K562 (cell line): ENCODE data around the gene ACOT13. TPM values are rescaled to one million over a fixed set of nuclear protein-coding genes. Genes with fewer than 3 reads are reported as not detected.
A peak's percentile ranks its signal among the peaks of the same experiment; 100 is the strongest.

Experiments used
- ATAC-seq: fragments of 200-7000 bp; cut with Tn5 transposase; 3 replicates; pipeline ENCODE4 v1.9.1; 2020; ENCODE audit warnings: moderate library complexity
- BruUV-seq: library from RNA; stranded (reverse); fragments of 400-500 nt; replicated peaks from 2 replicates; lab custom pipeline; 2021; lab: Mats Ljungman, UMichigan
- CTCF ChIA-PET: fragments of 300-600 bp; formaldehyde crosslinking; extraction: SDS; loops from one replicate; lab custom pipeline; 2021; ENCODE audit warnings: low intra/inter-chr PET ratio; lab: Yijun Ruan, JAX
- POLR2A ChIA-PET: fragments of 300-600, 350-650 bp; sonication (Branson Sonifier 250); formaldehyde crosslinking; extraction: SDS; loops from one replicate; lab custom pipeline; 2021; ENCODE audit warnings: antibody characterized with exemption, inconsistent platforms; lab: Yijun Ruan, JAX
- DNase-seq, 4 experiments: peaks; one replicate each; pipeline versions ENCODE4 v3.0.0 to v3.0.0-alpha.2; 2011 to 2018; ENCODE audit warnings: low spot score in 3 of 4, mixed read lengths in 3 of 4; ENCODE audit errors: extremely low read depth in 1 of 4
- FAIRE-seq: peaks from 2 replicates; lab custom pipeline; 2011; peaks lifted over from hg19 to GRCh38; lab: Jason Lieb, UNC
- H2AFZ ChIP-seq: 2 replicates; pipeline ENCODE4 v1.6.0; 2011; ENCODE audit warnings: low read depth, low read length, control low read depth, inconsistent platforms
- H3K27ac ChIP-seq: fragments of 200-600 bp; 3 replicates; pipeline ENCODE4 v1.8.0; 2011; ENCODE audit warnings: low read depth, mild to moderate bottlenecking, control low read depth, inconsistent platforms, low read length, moderate library complexity, mixed read lengths; ENCODE audit errors: extremely low read depth
- H3K27me3 ChIP-seq, 2 experiments: fragments of 300-600 bp in 1 of 2; 2 replicates in 1 of 2; 3 replicates in 1 of 2; pipeline versions ENCODE4 v1.6.0 to v1.8.0; 2011; ENCODE audit warnings: inconsistent platforms in 2 of 2, low read length in 2 of 2, mild to moderate bottlenecking in 1 of 2, mixed read lengths in 1 of 2, moderate library complexity in 1 of 2; ENCODE audit not compliant: control insufficient read depth in 2 of 2, insufficient read depth in 2 of 2
- H3K36me3 ChIP-seq: fragments of 300-600 bp; 3 replicates; pipeline ENCODE4 v1.8.0; 2011; ENCODE audit warnings: mild to moderate bottlenecking, low read length, inconsistent platforms; ENCODE audit not compliant: control insufficient read depth, insufficient read depth
- H3K4me1 ChIP-seq, 2 experiments: fragments of 200-600 bp in 1 of 2; replicated peaks in 1 of 2; 2 replicates in 1 of 2; 3 replicates in 1 of 2; pipeline versions ENCODE4 v1.5.1 to v1.8.0; 2011; ENCODE audit warnings: inconsistent platforms in 2 of 2, low read length in 2 of 2, mild to moderate bottlenecking in 1 of 2, mixed read lengths in 1 of 2, moderate library complexity in 1 of 2; ENCODE audit not compliant: control insufficient read depth in 2 of 2, insufficient read depth in 2 of 2
- H3K4me2 ChIP-seq: 2 replicates; pipeline ENCODE4 v1.6.1; 2011; ENCODE audit warnings: low read length, control low read depth, inconsistent platforms, mixed read lengths; ENCODE audit not compliant: insufficient read depth
- H3K4me3 ChIP-seq: fragments of 200-600 bp; sonication (generic), shearing (Covaris generic); 2 replicates; pipeline ENCODE4 v1.5.1; 2016; ENCODE audit warnings: control low read depth, inconsistent platforms
- H3K79me2 ChIP-seq: fragments of 200-600 bp; 3 replicates; pipeline ENCODE4 v1.8.0; 2011; ENCODE audit warnings: low read length, inconsistent platforms; ENCODE audit not compliant: control insufficient read depth, insufficient read depth
- H3K9ac ChIP-seq, 2 experiments: 2 replicates each; pipeline versions ENCODE4 v1.6.0 to v1.6.1; 2011; ENCODE audit warnings: low read depth in 2 of 2, low read length in 2 of 2, control low read depth in 1 of 2, inconsistent platforms in 1 of 2, mild to moderate bottlenecking in 1 of 2, mixed read lengths in 1 of 2; ENCODE audit not compliant: insufficient read depth in 1 of 2
- H3K9me1 ChIP-seq: one replicate; pipeline ENCODE4 v1.6.0; 2011; ENCODE audit warnings: inconsistent platforms, mild to moderate bottlenecking, low read length, moderate library complexity; ENCODE audit not compliant: control insufficient read depth, insufficient read depth
- H3K9me3 ChIP-seq: replicated peaks from 2 replicates; pipeline ENCODE4 v1.5.1; 2011; ENCODE audit warnings: low read depth, low read length, inconsistent platforms; ENCODE audit not compliant: control insufficient read depth, insufficient read depth
- H4K20me1 ChIP-seq: replicated peaks from 2 replicates; pipeline ENCODE4 v1.6.1; 2011; ENCODE audit warnings: low read length, inconsistent platforms, mixed read lengths; ENCODE audit not compliant: control insufficient read depth, insufficient read depth
- BHLHE40 ChIP-seq: IDR thresholded peaks from 2 replicates; pipeline ENCODE4 v1.6.1; 2011; ENCODE audit warnings: low read length, improper control_type of control experiment
- CCNT2 ChIP-seq: IDR thresholded peaks from 2 replicates; pipeline ENCODE4 v1.6.1; 2011; ENCODE audit warnings: borderline replicate concordance, low read depth, mild to moderate bottlenecking, moderate library complexity, mixed read lengths, low read length; ENCODE audit not compliant: insufficient read length; ENCODE audit errors: extremely low read depth
- CHD4 ChIP-seq: fragments of 200-600 bp; sonication (generic); IDR thresholded peaks from 3 replicates; pipeline ENCODE4 v1.6.1; 2012; ENCODE audit warnings: low read depth, mild to moderate bottlenecking, mixed read lengths, low read length, inconsistent platforms; ENCODE audit not compliant: insufficient read depth, insufficient replicate concordance, poor library complexity, severe bottlenecking
- HDAC6 ChIP-seq: IDR thresholded peaks from 2 replicates; pipeline ENCODE4 v1.6.1; 2012; ENCODE audit warnings: low read depth, mild to moderate bottlenecking, control low read depth, inconsistent platforms, low read length, moderate library complexity
- KAT7 ChIP-seq: sonication (generic); formaldehyde crosslinking; IDR thresholded peaks from 2 replicates; pipeline ENCODE4 v1.8.0; 2022; ENCODE audit warnings: missing genetic modification reagents, mild to moderate bottlenecking, borderline replicate concordance
- MAX ChIP-seq: sonication (generic); formaldehyde crosslinking; IDR thresholded peaks from 2 replicates; pipeline ENCODE4 v1.9.0; 2022; ENCODE audit warnings: mild to moderate bottlenecking, missing genetic modification reagents
- STAG1 ChIP-seq: sonication (generic); formaldehyde crosslinking; IDR thresholded peaks from 2 replicates; pipeline ENCODE4 v1.5.0; 2020; ENCODE audit warnings: missing genetic modification reagents, borderline replicate concordance
- USF2 ChIP-seq: sonication (generic); formaldehyde crosslinking; IDR thresholded peaks from 2 replicates; pipeline ENCODE4 v1.5.0; 2020; ENCODE audit warnings: missing genetic modification reagents
- ZBTB2 ChIP-seq: fragments of 450-650 bp; IDR thresholded peaks from 2 replicates; pipeline ENCODE4 v1.6.1; 2016; ENCODE audit warnings: antibody characterized with exemption
- ZNF277 ChIP-seq: fragments of 250-450 bp; sonication (Bioruptor Pico); IDR thresholded peaks from 2 replicates; pipeline ENCODE4 v1.8.0; 2022; ENCODE audit warnings: inconsistent platforms, mild to moderate bottlenecking, moderate library complexity, borderline replicate concordance
- ZNF592 ChIP-seq: fragments of 450-650 bp; IDR thresholded peaks from 2 replicates; pipeline ENCODE4 v1.6.1; 2017; ENCODE audit warnings: antibody characterized with exemption, mild to moderate bottlenecking
- WGBS: fragments of 100-300 bp; shearing (Covaris generic); methylation state at CpG from one replicate; pipeline ENCODE4 v1.1.6; 2016; ENCODE audit warnings: low coverage, mixed read lengths; ENCODE audit not compliant: insufficient coverage; ENCODE audit errors: missing lambda C conversion rate; 5-methylcytosine and 5-hydroxymethylcytosine counted together
- in situ Hi-C: fragments of 300-500 bp; cut with MboI; formaldehyde crosslinking; loops from 4 replicates; pipeline ENCODE4 v1.15.0; 2018; ENCODE audit warnings: inconsistent platforms, mixed read lengths
- intact Hi-C: fragments of 100-400 bp; cut with micrococcal nuclease; formaldehyde crosslinking; loops from 2 replicates; pipeline ENCODE4 v1.14.2; 2022
- polyA plus RNA-seq, 8 experiments: library from polyadenylated mRNA; depleted of rRNA in 4 of 8; stranded (reverse) in 5 of 8; unstranded in 3 of 8; fragments of >200 nt; fragmentation: Nextera tagmentation in 2 of 8; fragmentation: Illumina TruSeq in 1 of 8; extraction: Ambion mirVana in 2 of 8; extraction: Trizol in 1 of 8; gene quantifications; 2 replicates each; pipeline versions ENCODE4 v1.2.1 to v1.2.3, GENCODE V29; 2011 to 2014; ENCODE audit warnings: inconsistent platforms in 1 of 8, missing spikeins in 1 of 8
- total RNA-seq, 7 experiments: library from RNA; depleted of rRNA in 6 of 7; stranded (reverse); fragments of >200 nt in 6 of 7; fragmentation: Illumina TruSeq in 2 of 7; extraction: Trizol in 2 of 7; gene quantifications; 2 replicates each; pipeline versions ENCODE4 v1.2.1 to v1.2.3, GENCODE V29; 2011 to 2021; ENCODE audit warnings: low replicate concordance in 1 of 7

The ACOT13 gene
- total and polyA plus RNA-seq, 9 of the 15 experiments (the other 6 are each of a cell fraction or from before 2014, with no cell fraction given): 14.1 to 129 (median 65.7) TPM

- in situ Hi-C loops: no loop called here
- Histone ChIP-seq H3K36me3 (peaks cover 40% of the 10 kb centered on the region), H3K79me2 (peaks cover 55% of the 10 kb centered on the region), H3K4me3 (no peak overlapping the region), H3K4me1 (peaks cover 8 to 18% of the 10 kb centered on the region in 2 experiments; a peak in 4 of 5 replicates), H4K20me1 (no peaks in the 10 kb centered on the region), H2AFZ (no peak overlapping the region), H3K4me2 (no peak overlapping the region), H3K27ac (no peak overlapping the region), H3K9me3 (no peaks in the 10 kb centered on the region), H3K27me3 (no peaks in the 10 kb centered on the region), H3K9ac (peak overlapping the region in 1 of 2 experiments; percentile 96; a peak in 1 of 4 replicates), H3K9me1 (no peaks in the 10 kb centered on the region)
- intact Hi-C loops: no loop called here
- ChIA-PET POLR2A (interaction anchor here (0.6 to 2.8 kb wide), 4 partner anchors 9 to 1440 kb away, joined by 5 to 10 read pairs (median 8); partner anchors contain the start of gene KIAA0319), CTCF (no interaction called here)
- no peak for FAIRE-seq
- no peak for DNase-seq
- no peak for ATAC-seq
- no TSS peak for BruUV-seq
- 95% methylated on average over 7 of the region's 7 CpGs for WGBS
- TF ChIP-seq CHD4 (no peak), USF2 (no peak), CCNT2 (no peak), ZNF277 (CRISPR knock-in tag) (no peak), MAX (no peak), ZNF592 (no peak), STAG1 (CRISPR knock-in tag) (no peak), HDAC6 (no peak), KAT7 (CRISPR knock-in tag) (no peak), ZBTB2 (no peak), BHLHE40 (no peak)
These were observed 2.6 kb upstream of the ACOT13 start for GRCh38 chr6:24664046-24664987.
